GM12878 (cell line): ENCODE measurements around the gene RAI14. TPM values are rescaled to one million over a fixed set of nuclear protein-coding genes. Genes with fewer than 3 reads are reported as not detected.
"Not testable (repeated sequence)": the region's sequence is repeated elsewhere in the genome, so short reads cannot be mapped to it uniquely, and the experiment has no call there.

Experiments used
- ATAC-seq: fragments of 200-7000 bp; cut with Tn5 transposase; 3 replicates; pipeline ENCODE4 v1.9.1; 2020; ENCODE audit warnings: mild to moderate bottlenecking, moderate library complexity
- BruUV-seq: library from RNA; stranded (reverse); fragments of 400-500 nt; replicated peaks from 2 replicates; lab custom pipeline; 2021; lab: Mats Ljungman, UMichigan
- CTCF ChIA-PET: fragments of 300-600 bp; sonication (Branson Sonifier 250); formaldehyde crosslinking; extraction: SDS; loops from one replicate; lab custom pipeline; 2021; ENCODE audit warnings: inconsistent platforms; lab: Yijun Ruan, JAX
- POLR2A ChIA-PET: fragments of 350-600 bp; formaldehyde crosslinking; extraction: SDS; loops from one replicate; lab custom pipeline; 2021; ENCODE audit warnings: inconsistent platforms; lab: Charles Lee
- RAD21 ChIA-PET: fragments of 300-600 bp; sonication (Branson Sonifier 250); formaldehyde crosslinking; loops from one replicate; lab custom pipeline; 2023; ENCODE audit warnings: antibody characterized with exemption; ENCODE audit not compliant: unreplicated experiment; lab: Charles Lee
- SMC1A ChIA-PET: fragments of 300-600 bp; sonication (Branson Sonifier 250); formaldehyde crosslinking; loops from one replicate; lab custom pipeline; 2023; ENCODE audit not compliant: unreplicated experiment, uncharacterized antibody; lab: Charles Lee
- DNase-seq: peaks from one replicate; pipeline ENCODE4 v3.0.0-alpha.2; 2011; ENCODE audit warnings: low read depth, low spot score
- FAIRE-seq: peaks from 3 replicates; lab custom pipeline; 2011; peaks lifted over from hg19 to GRCh38; lab: Jason Lieb, UNC
- H2AFZ ChIP-seq: 2 replicates; pipeline ENCODE4 v1.6.0; 2011; ENCODE audit warnings: low read depth, low read length, control low read depth; ENCODE audit not compliant: control insufficient read depth
- H3K27ac ChIP-seq: 2 replicates; pipeline ENCODE4 v1.5.1; 2011; ENCODE audit warnings: control low read depth; ENCODE audit not compliant: control insufficient read depth, insufficient read depth
- H3K27me3 ChIP-seq, 2 experiments: replicated peaks in 1 of 2; 2 replicates each; pipeline versions ENCODE4 v1.6.0 to v1.6.1; 2011; ENCODE audit warnings: low read length in 1 of 2; ENCODE audit not compliant: control insufficient read depth in 2 of 2, insufficient read depth in 2 of 2
- H3K36me3 ChIP-seq, 2 experiments: 2 replicates each; pipeline ENCODE4 v1.5.1; 2011; ENCODE audit warnings: low read length in 1 of 2; ENCODE audit not compliant: control insufficient read depth in 2 of 2, insufficient read depth in 2 of 2
- H3K4me1 ChIP-seq: 2 replicates; pipeline ENCODE4 v1.6.1; 2011; ENCODE audit warnings: mild to moderate bottlenecking, low read length, moderate library complexity, mixed read lengths; ENCODE audit not compliant: control insufficient read depth, insufficient read depth
- H3K4me2 ChIP-seq: 2 replicates; pipeline ENCODE4 v1.6.0; 2011; ENCODE audit warnings: control low read depth; ENCODE audit not compliant: control insufficient read depth, insufficient read depth
- H3K4me3 ChIP-seq: fragments of 200-600 bp; sonication (generic); 2 replicates; pipeline ENCODE4 v1.5.1; 2016
- H3K79me2 ChIP-seq: 2 replicates; pipeline ENCODE4 v1.6.0; 2011; ENCODE audit warnings: low read length; ENCODE audit not compliant: control insufficient read depth, insufficient read depth
- H3K9ac ChIP-seq: 2 replicates; pipeline ENCODE4 v1.8.0; 2011; ENCODE audit warnings: low read length, control low read depth, mixed read lengths; ENCODE audit not compliant: control insufficient read depth, insufficient read depth
- H3K9me3 ChIP-seq: replicated peaks from 3 replicates; pipeline ENCODE4 v1.5.1; 2011; ENCODE audit warnings: mild to moderate bottlenecking, low read length; ENCODE audit not compliant: control insufficient read depth, insufficient read depth
- H4K20me1 ChIP-seq: 2 replicates; pipeline ENCODE4 v1.6.0; 2011; ENCODE audit not compliant: control insufficient read depth, insufficient read depth
- BRCA1 ChIP-seq: IDR thresholded peaks from 2 replicates; pipeline ENCODE4 v1.6.1; 2011; ENCODE audit warnings: low read depth, low read length, improper control_type of control experiment
- CBFB ChIP-seq: IDR thresholded peaks from 2 replicates; pipeline ENCODE4 v1.6.1; 2016; ENCODE audit warnings: antibody characterized with exemption, low read depth
- EED ChIP-seq: sonication (generic); IDR thresholded peaks from 2 replicates; pipeline ENCODE4 v1.6.1; 2016; ENCODE audit warnings: antibody characterized with exemption, low read depth
- EGR1 ChIP-seq, 2 experiments: IDR thresholded peaks; 1 replicate in 1 of 2; 2 replicates in 1 of 2; pipeline ENCODE4 v1.6.1; 2011 to 2012; ENCODE audit warnings: low read depth in 2 of 2, low read length in 2 of 2, borderline replicate concordance in 1 of 2, mild to moderate bottlenecking in 1 of 2, moderate library complexity in 1 of 2
- FOXK2 ChIP-seq: fragments of 450-650 bp; IDR thresholded peaks from 2 replicates; pipeline ENCODE4 v1.6.1; 2017; ENCODE audit warnings: mild to moderate bottlenecking, moderate library complexity
- JUND ChIP-seq: IDR thresholded peaks from 2 replicates; pipeline ENCODE4 v1.6.1; 2012; ENCODE audit warnings: low read depth, mild to moderate bottlenecking, low read length, improper control_type of control experiment, moderate library complexity
- KAT2A ChIP-seq: conservative IDR thresholded peaks from 2 replicates; pipeline ENCODE4 v1.6.1; 2011; ENCODE audit warnings: low read depth, low read length; ENCODE audit not compliant: control insufficient read depth
- MLLT1 ChIP-seq: fragments of 450-650 bp; IDR thresholded peaks from 2 replicates; pipeline ENCODE4 v1.6.1; 2016; ENCODE audit warnings: mild to moderate bottlenecking
- MXI1 ChIP-seq: fragments of 150-350 bp; IDR thresholded peaks from 2 replicates; pipeline ENCODE4 v1.6.1; 2011; ENCODE audit warnings: low read depth, mild to moderate bottlenecking, inconsistent platforms, low read length, improper control_type of control experiment
- NR2F1 ChIP-seq: fragments of 450-650 bp; conservative IDR thresholded peaks from 2 replicates; pipeline ENCODE4 v1.6.1; 2017; ENCODE audit warnings: mild to moderate bottlenecking
- PBX3 ChIP-seq: IDR thresholded peaks from 2 replicates; pipeline ENCODE4 v1.6.1; 2011; ENCODE audit warnings: mild to moderate bottlenecking, low read depth, low read length, moderate library complexity; ENCODE audit not compliant: insufficient replicate concordance
- RAD21 ChIP-seq: IDR thresholded peaks from 2 replicates; pipeline ENCODE4 v1.6.1; 2011; ENCODE audit warnings: mild to moderate bottlenecking, low read depth, low read length, moderate library complexity; ENCODE audit not compliant: insufficient read depth
- RFX5 ChIP-seq: IDR thresholded peaks from 2 replicates; pipeline ENCODE4 v1.6.1; 2011; ENCODE audit warnings: low read depth, low read length, improper control_type of control experiment
- RUNX3 ChIP-seq: IDR thresholded peaks from 2 replicates; pipeline ENCODE4 v1.6.1; 2012; ENCODE audit warnings: low read length, inconsistent platforms
- SMAD1 ChIP-seq: fragments of 450-650 bp; IDR thresholded peaks from 2 replicates; pipeline ENCODE4 v1.6.1; 2018; ENCODE audit warnings: mild to moderate bottlenecking, low read depth; ENCODE audit not compliant: partially characterized antibody
- TCF12 ChIP-seq: IDR thresholded peaks from 2 replicates; pipeline ENCODE4 v1.6.1; 2011; ENCODE audit warnings: low read depth, mild to moderate bottlenecking, low read length
- ZZZ3 ChIP-seq: IDR thresholded peaks from 2 replicates; pipeline ENCODE4 v1.6.1; 2011; ENCODE audit warnings: low read depth; ENCODE audit not compliant: control insufficient read depth, insufficient read length
- WGBS: methylation state at CpG from one replicate; pipeline ENCODE4 v1.1.6; 2016; ENCODE audit warnings: low lambda C conversion rate; ENCODE audit not compliant: insufficient replicate concordance, insufficient coverage; ENCODE audit errors: missing lambda C conversion rate; 5-methylcytosine and 5-hydroxymethylcytosine counted together
- in situ Hi-C: fragments of 300-500 bp; cut with MboI; formaldehyde crosslinking; loops from 9 replicates; pipeline ENCODE4 v1.14.3; 2018; ENCODE audit warnings: mixed read lengths
- intact Hi-C: fragments of 100-400 bp; cut with micrococcal nuclease; formaldehyde crosslinking; loops from one replicate; pipeline ENCODE4 v1.14.2; 2022; ENCODE audit not compliant: unreplicated experiment
- polyA plus RNA-seq, 11 experiments: library from polyadenylated mRNA; depleted of rRNA in 4 of 11; unstranded in 6 of 11; stranded (reverse) in 5 of 11; fragments of >200 nt; fragmentation: Nextera tagmentation in 4 of 11; fragmentation: Illumina TruSeq in 1 of 11; extraction: Ambion mirVana in 4 of 11; extraction: Trizol in 1 of 11; gene quantifications; 1 replicate in 1 of 11; 2 replicates in 10 of 11; pipeline versions ENCODE4 v1.2.1 to v1.2.3, GENCODE V29; 2011 to 2016; ENCODE audit warnings: inconsistent platforms in 2 of 11, missing spikeins in 2 of 11, low read depth in 1 of 11
- total RNA-seq, 4 experiments: library from RNA; depleted of rRNA in 3 of 4; stranded (reverse); fragments of >200 nt in 3 of 4; fragmentation: Illumina TruSeq in 1 of 4; extraction: Trizol in 1 of 4; gene quantifications; 2 replicates each; pipeline versions ENCODE4 v1.2.1 to v1.2.3, GENCODE V29; 2013 to 2021

Gene RAI14
- total and polyA plus RNA-seq, 10 of the 15 experiments (the other 5 are each of a cell fraction or from before 2014, with no cell fraction given), result 0.18 to 4.6 (median 1.9) TPM

- no peak for DNase-seq
- H3K9ac ChIP-seq, result no peak overlapping the region
- intact Hi-C loops (no loop called here), in situ Hi-C loops (no loop called here)
- no peaks in the 10 kb centered on the region; a peak in 1 of 4 replicates for H3K27me3 ChIP-seq
- WGBS, result 35% methylated on average over 2 of the region's 2 CpGs
- no peaks in the 10 kb centered on the region for H4K20me1 ChIP-seq
- POLR2A ChIA-PET, result no interaction called here
- H3K9me3 ChIP-seq, result no peaks in the 10 kb centered on the region
- no peak for ATAC-seq
- no peak overlapping the region for H2AFZ ChIP-seq
- RAD21 ChIA-PET, result no interaction called here
- H3K4me2 ChIP-seq, result no peak overlapping the region
- CTCF ChIA-PET, result no interaction called here
- H3K36me3 ChIP-seq, result no peaks in the 10 kb centered on the region
- H3K27ac ChIP-seq, result no peak overlapping the region
- no peak for FAIRE-seq
- no TSS peak for BruUV-seq
- SMC1A ChIA-PET, result interaction anchor here (0.6 kb wide), 1 partner anchor 181 kb away, joined by 3 read pairs; no protein-coding TSS in a partner anchor
- no peaks in the 10 kb centered on the region for H3K79me2 ChIP-seq
- H3K4me1 ChIP-seq, result no peaks in the 10 kb centered on the region
- H3K4me3 ChIP-seq, result no peak overlapping the region
- TF ChIP-seq PBX3, result no peak
- TF ChIP-seq RFX5, result no peak
- TF ChIP-seq NR2F1, result no peak
- TF ChIP-seq JUND, result no peak
- no peak for TF ChIP-seq CBFB
- TF ChIP-seq RAD21, result no peak
- TF ChIP-seq MXI1, result no peak
- no peak for TF ChIP-seq MLLT1
- TF ChIP-seq FOXK2, result no peak
- TF ChIP-seq TCF12, result no peak
- TF ChIP-seq EGR1 (IDR thresholded peaks at IDR 0.05; ENCODE audit: borderline replicate concordance in 1 of 2, low read depth in 2 of 2, low read length in 2 of 2), result no peak
- no peak for TF ChIP-seq RUNX3
- TF ChIP-seq KAT2A, result no peak
- no peak for TF ChIP-seq SMAD1
- no peak for TF ChIP-seq EED
- no peak for TF ChIP-seq BRCA1
- TF ChIP-seq ZZZ3, result no peak
Observed at GRCh38 chr5:34774139-34774538, 118.0 kb downstream of the RAI14 start.

- 22% methylated on average over 1 of the region's 1 CpG for WGBS
- ATAC-seq, FAIRE-seq: not testable (repeated sequence)
Observed at GRCh38 chr5:34774678-34775077, 118.5 kb downstream of the RAI14 start.

More at GRCh38 chr5:34774678-34775077, 118.5 kb downstream of the RAI14 start:
- in situ Hi-C loops, H3K4me1 ChIP-seq, H4K20me1 ChIP-seq, RAD21 ChIA-PET, H3K4me2 ChIP-seq, CTCF ChIA-PET, H3K9ac ChIP-seq, DNase-seq, H3K79me2 ChIP-seq, H3K4me3 ChIP-seq, intact Hi-C loops, H3K27me3 ChIP-seq, BruUV-seq, H2AFZ ChIP-seq, POLR2A ChIA-PET, H3K9me3 ChIP-seq, H3K36me3 ChIP-seq, H3K27ac ChIP-seq: not testable (repeated sequence)
- SMC1A ChIA-PET, result interaction anchor here (0.6 to 0.7 kb wide), 3 partner anchors 16 to 248 kb away, joined by 3 read pairs; no protein-coding TSS in a partner anchor
